Smooth muscle cell (in vitro differentiated cells): Measurements from ENCODE around the gene TMIGD3. TPM values are rescaled to one million over a fixed set of nuclear protein-coding genes. Genes with fewer than 3 reads are reported as not detected.
A peak's percentile ranks its signal among the peaks of the same experiment; 100 is the strongest.

Source experiments
- DNase-seq: peaks from one replicate; lab custom pipeline; 2025; ENCODE audit not compliant: unreplicated experiment; lab: John Stamatoyannopoulos, UW
- H2AFZ ChIP-seq: fragments of 200-600 bp; sonication (generic); 2 replicates; pipeline ENCODE4 v1.6.0; 2016; ENCODE audit warnings: antibody characterized with exemption, low read depth, mild to moderate bottlenecking
- H3F3A ChIP-seq: fragments of 200-600 bp; sonication (generic); 2 replicates; pipeline ENCODE4 v1.6.0; 2017; ENCODE audit warnings: antibody characterized with exemption, low read depth
- H3K27ac ChIP-seq: fragments of 200-600 bp; sonication (generic); 2 replicates; pipeline ENCODE4 v1.5.1; 2016; ENCODE audit warnings: low read depth, mild to moderate bottlenecking
- H3K27me3 ChIP-seq: fragments of 200-600 bp; sonication (generic); 2 replicates; pipeline ENCODE4 v1.6.1; 2016; ENCODE audit warnings: low read depth, mild to moderate bottlenecking
- H3K36me3 ChIP-seq: fragments of 200-600 bp; sonication (generic); 2 replicates; pipeline ENCODE4 v1.5.1; 2016; ENCODE audit warnings: low read depth
- H3K4me1 ChIP-seq: fragments of 200-600 bp; sonication (generic); 2 replicates; pipeline ENCODE4 v1.5.1; 2016; ENCODE audit warnings: low read depth
- H3K4me2 ChIP-seq: fragments of 200-600 bp; sonication (generic); 2 replicates; pipeline ENCODE4 v1.6.0; 2016; ENCODE audit warnings: mild to moderate bottlenecking
- H3K4me3 ChIP-seq: fragments of 200-600 bp; sonication (generic); 2 replicates; pipeline ENCODE4 v1.5.1; 2016; ENCODE audit warnings: mild to moderate bottlenecking
- H3K79me2 ChIP-seq: fragments of 200-600 bp; sonication (generic); 2 replicates; pipeline ENCODE4 v1.6.0; 2016; ENCODE audit warnings: low read depth, mild to moderate bottlenecking
- H3K9ac ChIP-seq: fragments of 200-600 bp; sonication (generic); 2 replicates; pipeline ENCODE4 v1.6.0; 2016; ENCODE audit warnings: low read depth
- H3K9me3 ChIP-seq: fragments of 200-600 bp; sonication (generic); replicated peaks from 2 replicates; pipeline ENCODE4 v1.5.1; 2016; ENCODE audit warnings: low read depth
- H4K20me1 ChIP-seq: fragments of 200-600 bp; sonication (generic); 2 replicates; pipeline ENCODE4 v1.6.0; 2016; ENCODE audit warnings: low read depth
- CTCF ChIP-seq: fragments of 200-600 bp; sonication (generic); IDR thresholded peaks from 2 replicates; pipeline ENCODE4 v1.5.1; 2017; ENCODE audit warnings: borderline replicate concordance, mild to moderate bottlenecking, antibody characterized with exemption; ENCODE audit not compliant: insufficient read depth, poor library complexity, severe bottlenecking
- WGBS: methylation state at CpG from one replicate; pipeline ENCODE4 v1.1.7; 2016; ENCODE audit warnings: low lambda C conversion rate; 5-methylcytosine and 5-hydroxymethylcytosine counted together
- polyA plus RNA-seq: library from polyadenylated mRNA; unstranded; fragments of >200 nt; fragmentation: Nextera tagmentation; extraction: Ambion mirVana; gene quantifications from 2 replicates; pipeline ENCODE4 v1.2.1, GENCODE V29; 2016
- total RNA-seq: library from RNA; depleted of rRNA; stranded (reverse); fragments of >200 nt; gene quantifications from 2 replicates; pipeline ENCODE4 v1.2.3, GENCODE V29; 2014

The TMIGD3 gene
- total and polyA plus RNA-seq, 2 experiments from 2014 or later: not detected

GRCh38 chr1:111452581-111452980 lies 50.9 kb downstream of the TMIGD3 start:
- H3K27ac ChIP-seq: no peak overlapping the region
- peaks cover 60% of the 10 kb centered on the region for H3K79me2 ChIP-seq
- no peak overlapping the region for H3K4me2 ChIP-seq
- H3F3A ChIP-seq: peaks cover 3% of the 10 kb centered on the region
- no peaks in the 10 kb centered on the region for H3K27me3 ChIP-seq
- H3K9me3 ChIP-seq: no peaks in the 10 kb centered on the region
- H4K20me1 ChIP-seq: peaks cover 30% of the 10 kb centered on the region
- H3K4me1 ChIP-seq: peaks cover 21% of the 10 kb centered on the region
- no peak for DNase-seq
- H2AFZ ChIP-seq: no peak overlapping the region
- 85% methylated on average over 3 of the region's 3 CpGs for WGBS
- no peak overlapping the region for H3K4me3 ChIP-seq
- no peaks in the 10 kb centered on the region for H3K36me3 ChIP-seq
- H3K9ac ChIP-seq: no peak overlapping the region
- TF ChIP-seq CTCF: no peak

GRCh38 chr1:111450185-111450584 lies 53.2 kb downstream of the TMIGD3 start:
- Histone ChIP-seq H3F3A (peaks cover 4% of the 10 kb centered on the region), H2AFZ (peak overlapping the region; percentile 86), H3K4me2 (peak overlapping the region; percentile 99), H4K20me1 (peaks cover 21% of the 10 kb centered on the region), H3K27me3 (no peaks in the 10 kb centered on the region), H3K4me3 (peak overlapping the region; percentile 71), H3K9ac (peak overlapping the region; percentile 97), H3K9me3 (no peaks in the 10 kb centered on the region), H3K36me3 (no peaks in the 10 kb centered on the region), H3K79me2 (peaks cover 57% of the 10 kb centered on the region), H3K4me1 (peaks cover 35% of the 10 kb centered on the region), H3K27ac (peak overlapping the region; percentile 84)
- no peak for DNase-seq
- 64% methylated on average over 3 of the region's 3 CpGs for WGBS
- TF ChIP-seq CTCF: no peak

- Histone ChIP-seq H3K9ac (peak overlapping the region; percentile 97), H3F3A (peaks cover 4% of the 10 kb centered on the region), H3K9me3 (no peaks in the 10 kb centered on the region), H3K4me3 (peak overlapping the region; percentile 71), H3K4me1 (peaks cover 35% of the 10 kb centered on the region), H3K36me3 (no peaks in the 10 kb centered on the region), H4K20me1 (peaks cover 16% of the 10 kb centered on the region), H3K79me2 (peaks cover 56% of the 10 kb centered on the region), H3K27me3 (no peaks in the 10 kb centered on the region), H2AFZ (peak overlapping the region; percentile 86), H3K27ac (peak overlapping the region; percentile 84), H3K4me2 (peak overlapping the region; percentile 99)
- no peak for TF ChIP-seq CTCF
- WGBS: 3% methylated on average over 8 of the region's 8 CpGs
- DNase-seq: no peak
These were observed 53.8 kb downstream of the TMIGD3 start for GRCh38 chr1:111449703-111450017.

GRCh38 chr1:111448918-111449702 lies 54.3 kb downstream of the TMIGD3 start, which contains the start of the genes ATP5PB and WDR77:
TSS of gene ATP5PB (plus strand) at chr1:111449464. CDS start at chr1:111449542, 78 bp downstream.
TSS of gene WDR77 (minus strand) at chr1:111449256. CDS start at chr1:111449169, 87 bp downstream.
- Histone ChIP-seq H4K20me1 (peaks cover 10% of the 10 kb centered on the region), H3K79me2 (peaks cover 50% of the 10 kb centered on the region), H3K36me3 (no peaks in the 10 kb centered on the region), H3K9ac (peak within 1 kb of the TSS; percentile 97), H2AFZ (peak within 1 kb of the TSS; percentile 86), H3K9me3 (no peaks in the 10 kb centered on the region), H3K27me3 (no peaks in the 10 kb centered on the region), H3K4me1 (peaks cover 35% of the 10 kb centered on the region), H3F3A (peaks cover 4% of the 10 kb centered on the region), H3K4me3 (peak within 1 kb of the TSS; percentile 71), H3K4me2 (peak within 1 kb of the TSS; percentile 99), H3K27ac (peak within 1 kb of the TSS; percentile 84)
- peak; percentile 81 for DNase-seq
- under 1% methylated on average over 33 of the region's 54 CpGs for WGBS
- TF ChIP-seq CTCF: no peak
